Neural cell (in vitro differentiated cells): ENCODE results near the gene TTLL12.

Experiments used
- CTCF ChIP-seq: fragments of 450-650 bp; IDR thresholded peaks from 2 replicates; pipeline ENCODE4 v1.5.1; 2014; ENCODE audit warnings: antibody characterized with exemption, mild to moderate bottlenecking, moderate library complexity; ENCODE audit not compliant: poor library complexity, severe bottlenecking
- EP300 ChIP-seq: fragments of 450-650 bp; conservative IDR thresholded peaks from 2 replicates; pipeline ENCODE4 v1.6.1; 2014; ENCODE audit warnings: antibody characterized with exemption, mild to moderate bottlenecking, moderate library complexity; ENCODE audit not compliant: poor library complexity, severe bottlenecking
- MXI1 ChIP-seq: fragments of 450-650 bp; conservative IDR thresholded peaks from 2 replicates; pipeline ENCODE4 v1.6.1; 2014; ENCODE audit warnings: antibody characterized with exemption, mild to moderate bottlenecking; ENCODE audit not compliant: poor library complexity, severe bottlenecking
- RAD21 ChIP-seq: fragments of 450-650 bp; conservative IDR thresholded peaks from 2 replicates; pipeline ENCODE4 v1.6.1; 2014; ENCODE audit warnings: antibody characterized with exemption, mild to moderate bottlenecking, moderate library complexity
- REST ChIP-seq: IDR thresholded peaks from 2 replicates; pipeline ENCODE4 v1.6.1; 2012; ENCODE audit warnings: borderline replicate concordance
- SMC3 ChIP-seq: fragments of 450-650 bp; conservative IDR thresholded peaks from 2 replicates; pipeline ENCODE4 v1.6.1; 2014; ENCODE audit warnings: antibody characterized with exemption, mild to moderate bottlenecking, moderate library complexity; ENCODE audit not compliant: poor library complexity

- no peak for TF ChIP-seq CTCF
- TF ChIP-seq REST, result no peak
- no peak for TF ChIP-seq RAD21
- TF ChIP-seq SMC3, result no peak
- TF ChIP-seq EP300, result no peak
- no peak for TF ChIP-seq MXI1
Observed at GRCh38 chr22:43163241-43163795, 23.6 kb downstream of the TTLL12 start.
